ENCODE measurements around the gene CAPRIN1.

DNA sequence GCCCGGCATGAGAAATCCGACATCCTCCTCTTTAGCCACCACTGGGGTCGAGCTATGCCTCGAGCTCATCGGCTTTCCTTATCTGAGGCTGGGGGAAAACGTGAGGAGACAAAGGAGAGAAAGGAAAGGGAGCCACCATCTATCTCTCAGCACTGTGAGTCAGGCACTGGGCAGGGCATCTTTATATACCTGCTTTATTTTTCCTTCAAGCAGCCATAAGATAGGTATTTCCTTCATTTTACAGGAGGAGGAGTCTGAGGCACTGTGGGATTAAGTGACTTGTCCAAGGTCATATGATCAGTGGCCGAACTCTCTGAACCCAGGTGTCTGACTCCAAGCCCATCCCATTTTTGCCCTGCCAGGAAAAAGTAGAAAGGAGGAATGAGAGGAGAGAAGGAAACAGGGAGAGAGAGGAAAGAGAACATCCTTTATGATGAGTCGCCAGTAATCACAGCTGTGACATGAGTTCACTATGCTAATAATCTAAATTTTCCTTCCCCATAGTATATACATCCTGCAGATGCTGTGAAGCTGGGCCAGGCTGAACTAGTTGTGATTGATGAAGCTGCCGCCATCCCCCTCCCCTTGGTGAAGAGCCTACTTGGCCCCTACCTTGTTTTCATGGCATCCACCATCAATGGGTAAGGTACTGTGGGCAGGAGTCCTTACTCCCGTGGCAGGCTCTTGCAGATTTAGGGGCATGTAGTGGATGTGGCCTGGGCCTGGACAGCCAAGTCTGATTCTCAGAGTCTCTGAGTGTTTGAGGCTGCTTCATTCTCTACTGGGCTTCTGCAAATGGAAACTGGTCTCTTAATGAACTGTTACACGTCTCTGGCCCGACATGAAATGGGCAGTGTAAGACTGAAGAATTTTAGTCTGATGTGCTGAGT, 75.7 kb downstream of the CAPRIN1 start:
- TF ChIP-seq, protein P1, sequence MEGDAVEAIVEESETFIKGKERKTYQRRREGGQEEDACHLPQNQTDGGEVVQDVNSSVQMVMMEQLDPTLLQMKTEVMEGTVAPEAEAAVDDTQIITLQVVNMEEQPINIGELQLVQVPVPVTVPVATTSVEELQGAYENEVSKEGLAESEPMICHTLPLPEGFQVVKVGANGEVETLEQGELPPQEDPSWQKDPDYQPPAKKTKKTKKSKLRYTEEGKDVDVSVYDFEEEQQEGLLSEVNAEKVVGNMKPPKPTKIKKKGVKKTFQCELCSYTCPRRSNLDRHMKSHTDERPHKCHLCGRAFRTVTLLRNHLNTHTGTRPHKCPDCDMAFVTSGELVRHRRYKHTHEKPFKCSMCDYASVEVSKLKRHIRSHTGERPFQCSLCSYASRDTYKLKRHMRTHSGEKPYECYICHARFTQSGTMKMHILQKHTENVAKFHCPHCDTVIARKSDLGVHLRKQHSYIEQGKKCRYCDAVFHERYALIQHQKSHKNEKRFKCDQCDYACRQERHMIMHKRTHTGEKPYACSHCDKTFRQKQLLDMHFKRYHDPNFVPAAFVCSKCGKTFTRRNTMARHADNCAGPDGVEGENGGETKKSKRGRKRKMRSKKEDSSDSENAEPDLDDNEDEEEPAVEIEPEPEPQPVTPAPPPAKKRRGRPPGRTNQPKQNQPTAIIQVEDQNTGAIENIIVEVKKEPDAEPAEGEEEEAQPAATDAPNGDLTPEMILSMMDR (IDR thresholded peaks at IDR 0.05; ENCODE audit: insufficient read depth, low read length, poor library complexity, severe bottlenecking), result no peak
- no peak for TF ChIP-seq EZH2phosphoT487 (conservative IDR thresholded peaks at IDR 0.05; ENCODE audit: low read length)
